Mammary epithelial cell (primary cell): ENCODE measurements around the gene ASGR2.

Source experiments
- EZH2 ChIP-seq: IDR thresholded peaks from 2 replicates; pipeline ENCODE4 v1.6.1; 2012; ENCODE audit warnings: low read length, inconsistent platforms, borderline replicate concordance
- TF ChIP-seq, protein P1 (sequence below), 2 donors: IDR thresholded peaks in 1 of 2; conservative IDR thresholded peaks in 1 of 2; 2 replicates each; pipeline ENCODE4 v1.5.1; 2011 to 2012; ENCODE audit warnings: inconsistent platforms in 2 of 2, low read length in 2 of 2, mild to moderate bottlenecking in 2 of 2, control low read depth in 1 of 2, low read depth in 1 of 2; ENCODE audit not compliant: insufficient read depth in 1 of 2; ENCODE audit errors: extremely low read depth in 1 of 2

DNA sequence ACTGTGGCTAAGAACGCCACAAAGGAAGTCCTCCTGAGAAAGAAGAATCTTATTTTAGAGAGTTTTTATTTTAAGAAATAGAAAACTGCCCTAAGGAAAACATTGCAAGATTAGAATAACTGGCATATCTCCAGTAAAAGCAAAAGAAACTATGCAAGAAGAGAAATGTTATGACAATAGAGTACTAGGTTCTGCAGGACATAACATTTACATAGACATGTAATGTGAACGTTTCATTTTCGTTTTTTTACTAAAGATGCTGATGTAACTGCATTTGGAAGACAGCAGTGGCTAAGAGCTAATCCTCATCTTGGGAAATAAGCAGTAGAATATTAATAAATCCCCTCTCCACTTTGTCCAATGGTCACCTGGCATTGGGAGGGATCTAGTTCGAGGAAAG, 7.8 kb upstream of the ASGR2 start:
- TF ChIP-seq, protein P1, sequence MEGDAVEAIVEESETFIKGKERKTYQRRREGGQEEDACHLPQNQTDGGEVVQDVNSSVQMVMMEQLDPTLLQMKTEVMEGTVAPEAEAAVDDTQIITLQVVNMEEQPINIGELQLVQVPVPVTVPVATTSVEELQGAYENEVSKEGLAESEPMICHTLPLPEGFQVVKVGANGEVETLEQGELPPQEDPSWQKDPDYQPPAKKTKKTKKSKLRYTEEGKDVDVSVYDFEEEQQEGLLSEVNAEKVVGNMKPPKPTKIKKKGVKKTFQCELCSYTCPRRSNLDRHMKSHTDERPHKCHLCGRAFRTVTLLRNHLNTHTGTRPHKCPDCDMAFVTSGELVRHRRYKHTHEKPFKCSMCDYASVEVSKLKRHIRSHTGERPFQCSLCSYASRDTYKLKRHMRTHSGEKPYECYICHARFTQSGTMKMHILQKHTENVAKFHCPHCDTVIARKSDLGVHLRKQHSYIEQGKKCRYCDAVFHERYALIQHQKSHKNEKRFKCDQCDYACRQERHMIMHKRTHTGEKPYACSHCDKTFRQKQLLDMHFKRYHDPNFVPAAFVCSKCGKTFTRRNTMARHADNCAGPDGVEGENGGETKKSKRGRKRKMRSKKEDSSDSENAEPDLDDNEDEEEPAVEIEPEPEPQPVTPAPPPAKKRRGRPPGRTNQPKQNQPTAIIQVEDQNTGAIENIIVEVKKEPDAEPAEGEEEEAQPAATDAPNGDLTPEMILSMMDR (conservative IDR thresholded peaks at IDR 0.05 in 1 of 2, IDR thresholded peaks at IDR 0.05 in 1 of 2; ENCODE audit: extremely low read depth in 1 of 2, insufficient read depth in 1 of 2, low read depth in 1 of 2, low read length in 2 of 2): no peak
- TF ChIP-seq EZH2: no peak
